SK-N-SH (cell line): ENCODE data around the gene SCAPER. TPM values are rescaled to one million over a fixed set of nuclear protein-coding genes. Genes with fewer than 3 reads are reported as not detected.
A peak's percentile ranks its signal among the peaks of the same experiment; 100 is the strongest.

Experiments used
- CTCF ChIA-PET: fragments of 300-600, 350-600 bp; formaldehyde crosslinking; extraction: SDS; loops from one replicate; lab custom pipeline; 2021; lab: Yijun Ruan, JAX
- POLR2A ChIA-PET: fragments of 350-600 bp; sonication (Branson Sonifier 250); formaldehyde crosslinking; extraction: SDS; loops from one replicate; lab custom pipeline; 2020; ENCODE audit warnings: antibody characterized with exemption, inconsistent platforms; lab: Yijun Ruan, JAX
- DNase-seq: peaks from one replicate; pipeline ENCODE4 v3.0.0; 2012
- H2AFZ ChIP-seq: fragments of 200-600 bp; sonication (generic); 2 replicates; pipeline ENCODE4 v1.8.1; 2016; ENCODE audit warnings: antibody characterized with exemption, mild to moderate bottlenecking, low read depth
- H3F3A ChIP-seq: fragments of 200-600 bp; sonication (generic); replicated peaks from 2 replicates; pipeline ENCODE3; 2016; ENCODE audit warnings: antibody characterized with exemption, mild to moderate bottlenecking; ENCODE audit not compliant: insufficient read depth
- H3K27ac ChIP-seq, 2 experiments: fragments of 200-500 bp in 1 of 2; fragments of 200-600 bp in 1 of 2; sonication (Bioruptor generic) in 1 of 2; sonication (generic), shearing (Covaris generic) in 1 of 2; 2 replicates each; pipeline versions ENCODE4 v1.5.1 to v1.6.1; 2014 to 2016; ENCODE audit warnings: low read depth in 2 of 2, inconsistent platforms in 1 of 2, low read length in 1 of 2, mild to moderate bottlenecking in 1 of 2, mixed read lengths in 1 of 2
- H3K27me3 ChIP-seq: fragments of 200-600 bp; sonication (generic), shearing (Covaris generic); 2 replicates; pipeline ENCODE4 v1.6.1; 2016; ENCODE audit warnings: mixed run types; ENCODE audit not compliant: insufficient read depth
- H3K36me3 ChIP-seq, 2 experiments: fragments of 200-500 bp in 1 of 2; fragments of 200-600 bp in 1 of 2; sonication (Bioruptor generic) in 1 of 2; sonication (generic) in 1 of 2; replicated peaks in 1 of 2; 2 replicates each; pipeline versions ENCODE3 to v1.5.1; 2014 to 2016; ENCODE audit warnings: low read length in 1 of 2, mild to moderate bottlenecking in 1 of 2; ENCODE audit not compliant: insufficient read depth in 2 of 2, control insufficient read depth in 1 of 2
- H3K4me1 ChIP-seq, 2 experiments: fragments of 200-500 bp in 1 of 2; fragments of 200-600 bp in 1 of 2; sonication (Bioruptor generic) in 1 of 2; sonication (generic), shearing (Covaris generic) in 1 of 2; 2 replicates each; pipeline versions ENCODE4 v1.5.1 to v1.6.1; 2014 to 2016; ENCODE audit warnings: low read depth in 1 of 2, low read length in 1 of 2, mixed run types in 1 of 2; ENCODE audit not compliant: insufficient read depth in 2 of 2, control insufficient read depth in 1 of 2
- H3K4me2 ChIP-seq: fragments of 200-600 bp; sonication (generic), shearing (Covaris generic); 2 replicates; pipeline ENCODE4 v1.6.1; 2017; ENCODE audit warnings: mixed run types
- H3K4me3 ChIP-seq, 2 experiments: fragments of 200-500 bp in 1 of 2; fragments of 200-600 bp in 1 of 2; sonication (Bioruptor generic) in 1 of 2; sonication (generic), shearing (Covaris generic) in 1 of 2; 2 replicates each; pipeline versions ENCODE4 v1.5.1 to v1.8.1; 2014 to 2016; ENCODE audit warnings: low read depth in 2 of 2, inconsistent platforms in 1 of 2, low read length in 1 of 2, mild to moderate bottlenecking in 1 of 2, mixed read lengths in 1 of 2, moderate library complexity in 1 of 2
- H3K79me2 ChIP-seq: fragments of 200-600 bp; sonication (generic); 2 replicates; pipeline ENCODE4 v1.8.1; 2017; ENCODE audit warnings: mild to moderate bottlenecking; ENCODE audit not compliant: insufficient read depth
- H3K9ac ChIP-seq: fragments of 200-600 bp; sonication (generic); 2 replicates; pipeline ENCODE4 v1.6.1; 2017; ENCODE audit warnings: mixed run types
- H3K9me2 ChIP-seq: fragments of 200-600 bp; sonication (generic); 2 replicates; pipeline ENCODE4 v1.6.1; 2017; ENCODE audit warnings: mixed run types
- H3K9me3 ChIP-seq: fragments of 200-600 bp; sonication (generic); 2 replicates; pipeline ENCODE4 v1.6.1; 2017; ENCODE audit warnings: mixed run types, mild to moderate bottlenecking, moderate library complexity
- H4K20me1 ChIP-seq: fragments of 200-600 bp; sonication (generic); 2 replicates; pipeline ENCODE4 v1.6.1; 2017; ENCODE audit warnings: mild to moderate bottlenecking, mixed run types; ENCODE audit not compliant: insufficient read depth
- CHD2 ChIP-seq: fragments of 150-350 bp; IDR thresholded peaks from 2 replicates; pipeline ENCODE4 v1.6.1; 2018; ENCODE audit warnings: low read length; ENCODE audit not compliant: partially characterized antibody
- GATA2 ChIP-seq: sonication (generic); formaldehyde crosslinking; IDR thresholded peaks from 2 replicates; pipeline ENCODE4 v1.5.0; 2020; ENCODE audit warnings: mild to moderate bottlenecking, missing genetic modification reagents
- NFIC ChIP-seq: IDR thresholded peaks from 2 replicates; pipeline ENCODE4 v1.4.0; 2012; ENCODE audit warnings: borderline replicate concordance
- NRF1 ChIP-seq: IDR thresholded peaks from 2 replicates; pipeline ENCODE4 v1.6.1; 2012; ENCODE audit warnings: low read depth, mild to moderate bottlenecking, low read length
- POLR2AphosphoS5 ChIP-seq: IDR thresholded peaks from 2 replicates; pipeline ENCODE4 v1.6.1; 2012; ENCODE audit warnings: low read depth, low read length
- RAD21 ChIP-seq: IDR thresholded peaks from 2 replicates; pipeline ENCODE4 v1.6.1; 2012; ENCODE audit warnings: mild to moderate bottlenecking, low read length
- RCOR1 ChIP-seq: fragments of 150-350 bp; IDR thresholded peaks from 2 replicates; pipeline ENCODE4 v1.6.1; 2017; ENCODE audit warnings: antibody characterized with exemption, low read length
- RXRA ChIP-seq: IDR thresholded peaks from 2 replicates; pipeline ENCODE4 v1.4.0; 2012; ENCODE audit warnings: low read depth, mild to moderate bottlenecking, borderline replicate concordance
- SMC3 ChIP-seq: IDR thresholded peaks from 2 replicates; pipeline ENCODE4 v1.6.1; 2012; ENCODE audit warnings: low read depth, low read length, improper control_type of control experiment
- TCF12 ChIP-seq: IDR thresholded peaks from 2 replicates; pipeline ENCODE4 v1.4.0; 2012
- TEAD4 ChIP-seq: IDR thresholded peaks from 2 replicates; pipeline ENCODE4 v1.4.0; 2012; ENCODE audit warnings: mild to moderate bottlenecking, borderline replicate concordance; ENCODE audit not compliant: insufficient read depth
- WGBS: methylation state at CpG from one replicate; pipeline ENCODE4 v1.1.6; 2017; ENCODE audit warnings: low lambda C conversion rate; 5-methylcytosine and 5-hydroxymethylcytosine counted together
- polyA plus RNA-seq, 3 experiments: library from polyadenylated mRNA; depleted of rRNA; stranded (reverse); fragments of >200 nt; gene quantifications; 2 replicates each; pipeline ENCODE4 v1.2.3, GENCODE V29; 2012
- TF ChIP-seq, protein P1 (sequence below): fragments of 200-600 bp; sonication (generic); IDR thresholded peaks from 2 replicates; pipeline ENCODE4 v1.6.1; 2017; ENCODE audit warnings: antibody characterized with exemption, mild to moderate bottlenecking, moderate library complexity
- TF ChIP-seq, protein P2 (sequence below): IDR thresholded peaks from 2 replicates; pipeline ENCODE4 v1.4.0; 2012; ENCODE audit warnings: low read depth, borderline replicate concordance
- TF ChIP-seq, protein P3 (sequence below): IDR thresholded peaks from 2 replicates; pipeline ENCODE4; 2012
- TF ChIP-seq, protein P4 (sequence below): fragments of 150-350 bp; IDR thresholded peaks from 2 replicates; pipeline ENCODE4 v1.6.1; 2017; ENCODE audit warnings: antibody characterized with exemption, low read length, low read depth, borderline replicate concordance

Gene SCAPER
- polyA plus RNA-seq, 1 of the 3 experiments (the other 2 are of a cell fraction): 1.8 TPM

DNA sequence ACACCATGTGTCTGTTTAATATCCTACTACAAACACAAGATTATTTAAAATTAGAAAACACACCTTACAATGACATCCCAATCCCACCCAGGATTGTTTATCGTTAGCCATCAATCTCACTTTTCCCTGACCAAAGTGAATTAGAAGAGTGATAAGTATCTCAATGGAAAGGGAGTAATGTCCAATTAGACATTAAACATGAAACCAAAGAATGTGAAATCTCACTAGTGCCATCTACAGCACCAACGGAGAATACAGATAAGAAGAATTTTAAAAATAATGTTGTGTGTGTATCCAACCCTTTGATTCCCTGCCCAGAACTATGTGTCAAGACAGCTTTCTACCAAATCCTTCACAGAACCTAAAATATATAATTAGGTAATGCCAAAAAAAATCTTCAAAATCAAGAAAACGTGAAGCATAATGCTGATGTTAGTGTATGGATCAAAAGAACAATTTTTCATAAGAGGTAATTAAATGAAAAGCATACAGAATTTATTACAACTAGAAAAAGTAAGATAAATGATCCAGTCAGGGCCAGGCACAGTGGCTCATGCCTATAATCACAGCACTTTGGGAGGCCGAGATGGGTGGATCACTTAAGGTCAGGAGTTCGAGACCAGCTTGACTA, 64.2 kb downstream of the SCAPER start:
- no peaks in the 10 kb centered on the region for H3K27me3 ChIP-seq
- H3K4me1 ChIP-seq: peaks cover 0 to 8% of the 10 kb centered on the region in 2 experiments; a peak in 2 of 4 replicates
- H3F3A ChIP-seq: no peaks in the 10 kb centered on the region
- no peak overlapping the region for H3K9ac ChIP-seq
- WGBS: 36% methylated on average over 5 of the region's 5 CpGs
- no peak overlapping the region for H3K4me3 ChIP-seq
- no peaks in the 10 kb centered on the region for H3K79me2 ChIP-seq
- ChIA-PET CTCF (interaction anchor here (0.6 to 1.5 kb wide), 10 partner anchors 12 to 648 kb away, joined by 3 to 7 read pairs (median 3); no protein-coding TSS in a partner anchor), POLR2A (no interaction called here)
- no peak overlapping the region for H3K27ac ChIP-seq
- no peaks in the 10 kb centered on the region for H4K20me1 ChIP-seq
- H3K4me2 ChIP-seq: no peak overlapping the region
- no peaks in the 10 kb centered on the region for H3K9me3 ChIP-seq
- TF ChIP-seq RAD21: peak; percentile 73
- no peak for TF ChIP-seq NRF1
- 0 out of 2 replicates have a peak, but pooled peaks have one; percentile 7 for TF ChIP-seq TEAD4
- TF ChIP-seq, protein P1, sequence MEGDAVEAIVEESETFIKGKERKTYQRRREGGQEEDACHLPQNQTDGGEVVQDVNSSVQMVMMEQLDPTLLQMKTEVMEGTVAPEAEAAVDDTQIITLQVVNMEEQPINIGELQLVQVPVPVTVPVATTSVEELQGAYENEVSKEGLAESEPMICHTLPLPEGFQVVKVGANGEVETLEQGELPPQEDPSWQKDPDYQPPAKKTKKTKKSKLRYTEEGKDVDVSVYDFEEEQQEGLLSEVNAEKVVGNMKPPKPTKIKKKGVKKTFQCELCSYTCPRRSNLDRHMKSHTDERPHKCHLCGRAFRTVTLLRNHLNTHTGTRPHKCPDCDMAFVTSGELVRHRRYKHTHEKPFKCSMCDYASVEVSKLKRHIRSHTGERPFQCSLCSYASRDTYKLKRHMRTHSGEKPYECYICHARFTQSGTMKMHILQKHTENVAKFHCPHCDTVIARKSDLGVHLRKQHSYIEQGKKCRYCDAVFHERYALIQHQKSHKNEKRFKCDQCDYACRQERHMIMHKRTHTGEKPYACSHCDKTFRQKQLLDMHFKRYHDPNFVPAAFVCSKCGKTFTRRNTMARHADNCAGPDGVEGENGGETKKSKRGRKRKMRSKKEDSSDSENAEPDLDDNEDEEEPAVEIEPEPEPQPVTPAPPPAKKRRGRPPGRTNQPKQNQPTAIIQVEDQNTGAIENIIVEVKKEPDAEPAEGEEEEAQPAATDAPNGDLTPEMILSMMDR: peak; percentile 73
- peak; percentile 26 for TF ChIP-seq CHD2
- TF ChIP-seq NFIC: no peak
- peak; percentile 86 for TF ChIP-seq RCOR1
- peak; percentile 92 for TF ChIP-seq GATA2 (CRISPR knock-in tag)
- TF ChIP-seq, protein P2, sequence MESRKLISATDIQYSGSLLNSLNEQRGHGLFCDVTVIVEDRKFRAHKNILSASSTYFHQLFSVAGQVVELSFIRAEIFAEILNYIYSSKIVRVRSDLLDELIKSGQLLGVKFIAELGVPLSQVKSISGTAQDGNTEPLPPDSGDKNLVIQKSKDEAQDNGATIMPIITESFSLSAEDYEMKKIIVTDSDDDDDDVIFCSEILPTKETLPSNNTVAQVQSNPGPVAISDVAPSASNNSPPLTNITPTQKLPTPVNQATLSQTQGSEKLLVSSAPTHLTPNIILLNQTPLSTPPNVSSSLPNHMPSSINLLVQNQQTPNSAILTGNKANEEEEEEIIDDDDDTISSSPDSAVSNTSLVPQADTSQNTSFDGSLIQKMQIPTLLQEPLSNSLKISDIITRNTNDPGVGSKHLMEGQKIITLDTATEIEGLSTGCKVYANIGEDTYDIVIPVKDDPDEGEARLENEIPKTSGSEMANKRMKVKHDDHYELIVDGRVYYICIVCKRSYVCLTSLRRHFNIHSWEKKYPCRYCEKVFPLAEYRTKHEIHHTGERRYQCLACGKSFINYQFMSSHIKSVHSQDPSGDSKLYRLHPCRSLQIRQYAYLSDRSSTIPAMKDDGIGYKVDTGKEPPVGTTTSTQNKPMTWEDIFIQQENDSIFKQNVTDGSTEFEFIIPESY: no peak
- TF ChIP-seq, protein P3, sequence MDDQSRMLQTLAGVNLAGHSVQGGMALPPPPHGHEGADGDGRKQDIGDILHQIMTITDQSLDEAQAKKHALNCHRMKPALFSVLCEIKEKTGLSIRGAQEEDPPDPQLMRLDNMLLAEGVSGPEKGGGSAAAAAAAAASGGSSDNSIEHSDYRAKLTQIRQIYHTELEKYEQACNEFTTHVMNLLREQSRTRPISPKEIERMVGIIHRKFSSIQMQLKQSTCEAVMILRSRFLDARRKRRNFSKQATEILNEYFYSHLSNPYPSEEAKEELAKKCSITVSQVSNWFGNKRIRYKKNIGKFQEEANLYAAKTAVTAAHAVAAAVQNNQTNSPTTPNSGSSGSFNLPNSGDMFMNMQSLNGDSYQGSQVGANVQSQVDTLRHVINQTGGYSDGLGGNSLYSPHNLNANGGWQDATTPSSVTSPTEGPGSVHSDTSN: 0 out of 2 replicates have a peak, but pooled peaks have one; percentile 24
- peak; percentile 40; the same call in 1 of the 2 replicates for TF ChIP-seq SMC3
- TF ChIP-seq TCF12: peak; percentile 29; the same call in 1 of the 2 replicates
- TF ChIP-seq, protein P4, sequence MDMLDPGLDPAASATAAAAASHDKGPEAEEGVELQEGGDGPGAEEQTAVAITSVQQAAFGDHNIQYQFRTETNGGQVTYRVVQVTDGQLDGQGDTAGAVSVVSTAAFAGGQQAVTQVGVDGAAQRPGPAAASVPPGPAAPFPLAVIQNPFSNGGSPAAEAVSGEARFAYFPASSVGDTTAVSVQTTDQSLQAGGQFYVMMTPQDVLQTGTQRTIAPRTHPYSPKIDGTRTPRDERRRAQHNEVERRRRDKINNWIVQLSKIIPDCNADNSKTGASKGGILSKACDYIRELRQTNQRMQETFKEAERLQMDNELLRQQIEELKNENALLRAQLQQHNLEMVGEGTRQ: no peak
- 0 out of 2 replicates have a peak, but pooled peaks have one; percentile 20 for TF ChIP-seq POLR2AphosphoS5
- no peak for TF ChIP-seq RXRA
- TF ChIP-seq, all 33 proteins: peak for 10
- Histone ChIP-seq H3K9me2 (no peaks in the 10 kb centered on the region), H3K36me3 (no peaks in the 10 kb centered on the region), H2AFZ (no peak overlapping the region)
- peak; percentile 42 for DNase-seq
